RWPE1 (cell line): ENCODE results near the gene MAPK11.

Source experiments
- CTCF ChIA-PET: fragments of 350-600 bp; sonication (Branson Sonifier 250); formaldehyde crosslinking; extraction: SDS; loops from one replicate; lab custom pipeline; 2021; lab: Yijun Ruan, JAX
- POLR2A ChIA-PET: fragments of 400-600 bp; formaldehyde crosslinking; extraction: SDS; loops from one replicate; lab custom pipeline; 2020; ENCODE audit warnings: antibody characterized with exemption; ENCODE audit not compliant: low non-redundant PET; lab: Yijun Ruan, JAX
- DNase-seq: peaks from one replicate; pipeline ENCODE4 v3.0.0; 2012; ENCODE audit warnings: low spot score
- H3K27ac ChIP-seq: fragments of 450-650 bp; 2 replicates; pipeline ENCODE4 v1.5.1; 2017
- TF ChIP-seq, protein P1 (sequence below): fragments of 450-650 bp; conservative IDR thresholded peaks from 2 replicates; pipeline ENCODE4 v1.5.1; 2017; ENCODE audit warnings: low read depth, mild to moderate bottlenecking

MAPK11 gene

GRCh38 chr22:50298266-50298637 is 28.1 kb upstream of the MAPK11 start:
- peak overlapping the region; percentile 100 for H3K27ac ChIP-seq
- ChIA-PET POLR2A (interaction anchor here (0.6 kb wide), 1 partner anchor 16 kb away, joined by 3 read pairs; no protein-coding TSS in a partner anchor), CTCF (no interaction called here)
- TF ChIP-seq, protein P1, sequence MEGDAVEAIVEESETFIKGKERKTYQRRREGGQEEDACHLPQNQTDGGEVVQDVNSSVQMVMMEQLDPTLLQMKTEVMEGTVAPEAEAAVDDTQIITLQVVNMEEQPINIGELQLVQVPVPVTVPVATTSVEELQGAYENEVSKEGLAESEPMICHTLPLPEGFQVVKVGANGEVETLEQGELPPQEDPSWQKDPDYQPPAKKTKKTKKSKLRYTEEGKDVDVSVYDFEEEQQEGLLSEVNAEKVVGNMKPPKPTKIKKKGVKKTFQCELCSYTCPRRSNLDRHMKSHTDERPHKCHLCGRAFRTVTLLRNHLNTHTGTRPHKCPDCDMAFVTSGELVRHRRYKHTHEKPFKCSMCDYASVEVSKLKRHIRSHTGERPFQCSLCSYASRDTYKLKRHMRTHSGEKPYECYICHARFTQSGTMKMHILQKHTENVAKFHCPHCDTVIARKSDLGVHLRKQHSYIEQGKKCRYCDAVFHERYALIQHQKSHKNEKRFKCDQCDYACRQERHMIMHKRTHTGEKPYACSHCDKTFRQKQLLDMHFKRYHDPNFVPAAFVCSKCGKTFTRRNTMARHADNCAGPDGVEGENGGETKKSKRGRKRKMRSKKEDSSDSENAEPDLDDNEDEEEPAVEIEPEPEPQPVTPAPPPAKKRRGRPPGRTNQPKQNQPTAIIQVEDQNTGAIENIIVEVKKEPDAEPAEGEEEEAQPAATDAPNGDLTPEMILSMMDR: no peak
- DNase-seq: no peak

GRCh38 chr22:50297510-50298265 is 27.5 kb upstream of the MAPK11 start:
- TF ChIP-seq, protein P1: no peak
- ChIA-PET POLR2A (interaction anchor here (0.6 kb wide), 1 partner anchor 15 kb away, joined by 3 read pairs; no protein-coding TSS in a partner anchor), CTCF (no interaction called here)

DNA sequence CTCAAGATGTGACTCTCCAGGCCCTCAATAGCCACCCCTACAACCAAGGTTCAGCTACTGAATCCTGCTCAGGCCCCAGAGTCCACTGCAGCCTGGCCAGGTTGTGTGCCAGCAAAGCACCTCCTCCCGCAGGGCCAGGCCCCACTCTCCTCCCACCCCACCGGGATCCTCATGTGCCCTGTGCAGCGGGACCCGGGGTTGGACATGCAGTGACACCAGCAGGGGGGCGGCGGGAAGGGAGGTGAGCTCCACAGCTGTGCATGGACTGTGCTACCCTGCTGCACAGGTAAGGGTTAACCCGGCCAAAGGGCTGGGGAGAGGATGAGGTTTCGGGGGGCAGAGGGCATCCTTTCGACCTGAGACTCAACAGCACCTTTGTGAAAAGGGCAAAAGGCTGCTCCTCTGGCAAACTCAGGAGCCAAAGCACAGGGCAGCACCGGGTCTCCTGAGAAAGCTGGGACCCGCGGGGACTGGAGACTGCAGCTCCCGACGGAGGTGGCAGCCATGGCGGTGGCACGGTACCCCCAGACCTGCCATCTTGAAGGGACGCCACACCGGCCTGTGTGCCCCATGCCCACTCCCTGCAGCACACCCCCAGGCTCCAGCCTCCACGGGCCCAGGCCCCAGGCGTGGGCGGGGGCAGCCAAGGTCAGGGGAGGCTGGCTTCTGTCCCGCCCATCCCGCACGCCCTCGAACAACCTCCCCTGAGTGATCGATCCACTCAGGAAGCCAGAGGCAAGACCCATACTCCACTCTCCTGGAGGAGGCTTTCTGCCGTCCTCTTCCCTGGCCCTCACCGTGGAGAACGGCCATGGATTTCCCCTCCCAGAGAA is 26.7 kb upstream of the MAPK11 start:
- ChIA-PET CTCF (no interaction called here), POLR2A (no interaction called here)
- peak overlapping the region; percentile 100 for H3K27ac ChIP-seq
- DNase-seq: no peak
- TF ChIP-seq, protein P1: no peak

More at GRCh38 chr22:50297510-50298265, 27.5 kb upstream of the MAPK11 start:
- H3K27ac ChIP-seq: peak overlapping the region; percentile 100
- no peak for DNase-seq

DNA sequence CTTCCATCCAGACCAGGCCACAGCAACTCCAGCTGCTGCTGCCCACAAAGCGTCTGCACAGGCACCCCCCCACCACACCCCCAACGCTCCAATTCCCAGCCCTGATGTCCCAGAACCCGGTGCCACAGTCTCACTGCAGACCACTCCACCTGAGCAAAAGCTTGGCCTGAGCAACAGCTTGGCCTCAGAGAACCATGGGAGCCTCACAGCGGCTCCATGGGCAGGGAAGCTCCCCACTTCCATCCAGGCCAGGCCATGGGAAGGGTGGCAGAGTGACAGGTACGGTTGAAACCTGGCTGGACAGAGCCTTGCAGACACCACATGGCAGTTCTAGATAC is 24.1 kb upstream of the MAPK11 start:
- POLR2A ChIA-PET: interaction anchor here (0.8 to 0.9 kb wide), 2 partner anchors 11 to 18 kb away, joined by 3 read pairs; no protein-coding TSS in a partner anchor
- no peak for DNase-seq
- CTCF ChIA-PET: interaction anchor here (0.8 kb wide), 1 partner anchor 22 kb away, joined by 3 read pairs; no protein-coding TSS in a partner anchor
- TF ChIP-seq, protein P1: no peak
- peak overlapping the region; percentile 100 for H3K27ac ChIP-seq

DNA sequence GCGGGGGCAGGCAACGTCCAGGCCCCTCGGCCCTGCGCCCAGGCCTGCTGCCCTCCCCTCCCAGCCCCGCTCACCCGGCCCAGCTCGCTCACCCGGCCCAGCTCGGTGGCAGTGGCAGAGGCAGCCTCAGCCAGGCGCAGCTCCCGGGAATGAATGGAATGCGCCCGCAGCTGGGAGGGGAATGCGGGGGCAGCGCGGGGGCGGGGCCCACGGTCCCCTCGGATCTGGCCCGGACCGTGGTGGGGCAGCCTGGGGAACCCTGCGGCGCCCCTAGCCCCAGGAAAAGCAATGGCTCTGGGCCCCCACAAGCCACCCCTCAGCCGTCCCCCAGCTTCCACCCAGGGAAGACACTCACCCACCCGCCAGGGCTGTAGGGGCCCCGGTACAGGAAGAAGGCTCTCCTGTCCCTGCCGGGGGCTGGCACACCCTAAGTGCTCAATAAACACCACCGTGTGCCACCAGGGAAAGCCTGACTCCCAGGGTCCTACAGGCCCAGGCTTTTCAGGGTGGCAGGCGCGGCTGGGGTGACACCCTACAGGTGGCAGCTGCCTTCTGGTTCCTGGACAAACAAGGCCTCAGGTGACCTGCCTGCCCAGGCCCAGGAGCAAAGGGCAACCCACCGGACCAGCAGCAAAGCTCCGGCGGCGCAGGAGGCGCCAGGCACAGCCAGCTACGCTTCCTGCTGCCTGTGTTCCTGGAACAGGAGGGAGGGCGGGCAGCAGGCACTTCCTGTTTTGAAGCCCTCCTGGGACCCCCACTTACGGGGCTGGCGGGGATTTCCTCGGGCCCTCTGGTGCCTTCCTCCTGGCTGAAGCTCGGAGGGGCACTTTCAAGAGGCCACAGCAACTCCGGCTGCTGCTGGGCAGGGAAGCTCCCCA is 23.5 kb upstream of the MAPK11 start:
- no peak for DNase-seq
- ChIA-PET CTCF (interaction anchor here (0.8 to 1.6 kb wide), 2 partner anchors 9 to 21 kb away, joined by 3 to 5 read pairs; no protein-coding TSS in a partner anchor), POLR2A (interaction anchor here (0.8 to 0.9 kb wide), 2 partner anchors 12 to 19 kb away, joined by 3 read pairs; no protein-coding TSS in a partner anchor)
- peak overlapping the region; percentile 100 for H3K27ac ChIP-seq
- TF ChIP-seq, protein P1: no peak
